ENCODE measurements around the gene SPG11. TPM values are rescaled to one million over a fixed set of nuclear protein-coding genes. Genes with fewer than 3 reads are reported as not detected.

SPG11 gene
- total and polyA plus RNA-seq, 10 of the 15 experiments (the other 5 are each of a cell fraction or from before 2014, with no cell fraction given): 22.1 to 85.1 (median 47.2) TPM

DNA sequence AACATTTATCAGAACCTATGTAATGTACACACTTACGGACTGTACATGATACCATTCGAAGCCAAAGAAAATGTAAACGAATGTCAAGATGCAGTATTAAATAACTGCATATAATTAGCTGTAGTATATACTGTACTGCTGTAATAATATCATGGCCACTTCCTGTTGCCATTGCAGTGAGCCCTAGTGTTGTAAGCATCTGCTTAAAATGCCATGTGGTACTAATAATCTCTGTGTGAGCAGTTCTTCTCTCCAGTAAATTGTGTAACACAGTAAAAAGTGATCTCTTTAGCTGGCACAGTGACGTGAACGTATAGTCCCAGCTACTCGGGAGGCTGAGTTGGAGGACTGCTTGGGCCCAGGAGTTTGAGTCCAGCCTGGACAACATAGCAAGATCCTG, 8.6 kb downstream of the SPG11 start:
- CTCF ChIA-PET: interaction anchor here (1.2 to 4.0 kb wide), 2 partner anchors 81 to 83 kb away, joined by 3 to 18 read pairs; partner anchors contain the start of gene TRIM69
- Histone ChIP-seq H3K4me2 (ENCODE audit: control insufficient read depth, insufficient read depth) (no peak overlapping the region), H3K4me3 (no peak overlapping the region), H3K9me3 (replicated peaks; ENCODE audit: control insufficient read depth, insufficient read depth, low read length) (no peaks in the 10 kb centered on the region), H3K27me3 (replicated peaks in 1 of 2; ENCODE audit: control insufficient read depth in 2 of 2, insufficient read depth in 2 of 2, low read length in 1 of 2) (no peaks in the 10 kb centered on the region; a peak in 1 of 4 replicates), H3K79me2 (ENCODE audit: control insufficient read depth, insufficient read depth, low read length) (no peaks in the 10 kb centered on the region; the same call in 1 of the 2 replicates), H2AFZ (ENCODE audit: control insufficient read depth, low read depth, low read length) (no peak overlapping the region), H3K27ac (ENCODE audit: control insufficient read depth, insufficient read depth) (no peak overlapping the region), H4K20me1 (ENCODE audit: control insufficient read depth, insufficient read depth) (no peaks in the 10 kb centered on the region), H3K36me3 (ENCODE audit: control insufficient read depth in 2 of 2, insufficient read depth in 2 of 2, low read length in 1 of 2) (peaks cover 2 to 18% of the 10 kb centered on the region in 2 experiments; a peak in 3 of 4 replicates), H3K4me1 (ENCODE audit: control insufficient read depth, insufficient read depth, low read length) (no peaks in the 10 kb centered on the region), H3K9ac (ENCODE audit: control insufficient read depth, insufficient read depth, low read length) (no peak overlapping the region)
- in situ Hi-C loops (cut with MboI) (no loop called here), intact Hi-C loops (cut with micrococcal nuclease; ENCODE audit: unreplicated experiment) (no loop called here)
- SMC1A ChIA-PET (ENCODE audit: uncharacterized antibody, unreplicated experiment): interaction anchor here (0.8 to 1.4 kb wide), 3 partner anchors 23 to 81 kb away, joined by 3 to 5 read pairs (median 3); partner anchors contain the start of gene TRIM69
- POLR2A ChIA-PET: interaction anchor here (0.6 kb wide), 1 partner anchor 17 kb away, joined by 6 read pairs; no protein-coding TSS in a partner anchor
- ATAC-seq: no peak
- BruUV-seq (replicated peaks): no TSS peak
- WGBS (ENCODE audit: insufficient coverage, insufficient replicate concordance, low lambda C conversion rate, missing lambda C conversion rate): 98% methylated on average over 6 of the region's 6 CpGs
- RAD21 ChIA-PET (ENCODE audit: unreplicated experiment): interaction anchor here (0.6 kb wide), 1 partner anchor 13 kb away, joined by 4 read pairs; no protein-coding TSS in a partner anchor
- no peak for FAIRE-seq
- no peak for DNase-seq (ENCODE audit: low read depth, low spot score)
- TF ChIP-seq SRF (IDR thresholded peaks at IDR 0.05; ENCODE audit: low read depth in 2 of 2, low read length in 2 of 2): no peak
- no peak for TF ChIP-seq SREBF1 (IDR thresholded peaks at IDR 0.05; ENCODE audit: low read length)
- TF ChIP-seq, protein P1, sequence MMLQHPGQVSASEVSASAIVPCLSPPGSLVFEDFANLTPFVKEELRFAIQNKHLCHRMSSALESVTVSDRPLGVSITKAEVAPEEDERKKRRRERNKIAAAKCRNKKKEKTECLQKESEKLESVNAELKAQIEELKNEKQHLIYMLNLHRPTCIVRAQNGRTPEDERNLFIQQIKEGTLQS (IDR thresholded peaks at IDR 0.05; ENCODE audit: borderline replicate concordance, extremely low read depth, low read depth, low read length): no peak
- TF ChIP-seq, protein P2, sequence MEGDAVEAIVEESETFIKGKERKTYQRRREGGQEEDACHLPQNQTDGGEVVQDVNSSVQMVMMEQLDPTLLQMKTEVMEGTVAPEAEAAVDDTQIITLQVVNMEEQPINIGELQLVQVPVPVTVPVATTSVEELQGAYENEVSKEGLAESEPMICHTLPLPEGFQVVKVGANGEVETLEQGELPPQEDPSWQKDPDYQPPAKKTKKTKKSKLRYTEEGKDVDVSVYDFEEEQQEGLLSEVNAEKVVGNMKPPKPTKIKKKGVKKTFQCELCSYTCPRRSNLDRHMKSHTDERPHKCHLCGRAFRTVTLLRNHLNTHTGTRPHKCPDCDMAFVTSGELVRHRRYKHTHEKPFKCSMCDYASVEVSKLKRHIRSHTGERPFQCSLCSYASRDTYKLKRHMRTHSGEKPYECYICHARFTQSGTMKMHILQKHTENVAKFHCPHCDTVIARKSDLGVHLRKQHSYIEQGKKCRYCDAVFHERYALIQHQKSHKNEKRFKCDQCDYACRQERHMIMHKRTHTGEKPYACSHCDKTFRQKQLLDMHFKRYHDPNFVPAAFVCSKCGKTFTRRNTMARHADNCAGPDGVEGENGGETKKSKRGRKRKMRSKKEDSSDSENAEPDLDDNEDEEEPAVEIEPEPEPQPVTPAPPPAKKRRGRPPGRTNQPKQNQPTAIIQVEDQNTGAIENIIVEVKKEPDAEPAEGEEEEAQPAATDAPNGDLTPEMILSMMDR (IDR thresholded peaks at IDR 0.05 in 2 of 3, conservative IDR thresholded peaks at IDR 0.05 in 1 of 3; ENCODE audit: control insufficient read depth in 2 of 3, extremely low read depth in 1 of 3, insufficient read depth in 1 of 3, low read depth in 3 of 3, low read length in 3 of 3): no peak
- TF ChIP-seq, protein P3, sequence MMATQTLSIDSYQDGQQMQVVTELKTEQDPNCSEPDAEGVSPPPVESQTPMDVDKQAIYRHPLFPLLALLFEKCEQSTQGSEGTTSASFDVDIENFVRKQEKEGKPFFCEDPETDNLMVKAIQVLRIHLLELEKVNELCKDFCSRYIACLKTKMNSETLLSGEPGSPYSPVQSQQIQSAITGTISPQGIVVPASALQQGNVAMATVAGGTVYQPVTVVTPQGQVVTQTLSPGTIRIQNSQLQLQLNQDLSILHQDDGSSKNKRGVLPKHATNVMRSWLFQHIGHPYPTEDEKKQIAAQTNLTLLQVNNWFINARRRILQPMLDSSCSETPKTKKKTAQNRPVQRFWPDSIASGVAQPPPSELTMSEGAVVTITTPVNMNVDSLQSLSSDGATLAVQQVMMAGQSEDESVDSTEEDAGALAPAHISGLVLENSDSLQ (IDR thresholded peaks at IDR 0.05): no peak
